Measurements from ENCODE around the gene CFAP57. TPM values are rescaled to one million over a fixed set of nuclear protein-coding genes. Genes with fewer than 3 reads are reported as not detected.

The CFAP57 gene
- total and polyA plus RNA-seq, 2 of the 8 experiments (the other 6 are each of a cell fraction or from before 2014, with no cell fraction given) = 0.20 to 0.80 TPM

- no peak overlapping the region for H3K27ac ChIP-seq (ENCODE audit: low read depth, low read length)
- no peak overlapping the region for H4K8ac ChIP-seq (ENCODE audit: extremely low read depth, insufficient read depth, low read length)
- CTCF ChIA-PET (ENCODE audit: partially characterized antibody) = interaction anchor here (0.6 to 9.8 kb wide), 4 partner anchors 126 to 181 kb away, joined by 3 to 131 read pairs (median 8); partner anchors contain the start of gene CDC20
- H3K18ac ChIP-seq (ENCODE audit: extremely low read depth, low read length) = no peak overlapping the region
- H2BK15ac ChIP-seq (ENCODE audit: low read length) = no peak overlapping the region
- no peak overlapping the region for H2BK120ac ChIP-seq (replicated peaks; ENCODE audit: low read depth, low read length)
- H2AFZ ChIP-seq (ENCODE audit: low read length) = no peak overlapping the region
- H4K20me1 ChIP-seq (replicated peaks in 1 of 2; ENCODE audit: control insufficient read depth in 1 of 2, insufficient read depth in 2 of 2, low read length in 2 of 2) = no peaks in the 10 kb centered on the region
- no peak overlapping the region for H3K4me2 ChIP-seq (ENCODE audit: insufficient read depth in 1 of 2, low read depth in 2 of 2, low read length in 2 of 2)
- H3K23me2 ChIP-seq (ENCODE audit: low read depth, low read length) = no peaks in the 10 kb centered on the region
- no peak overlapping the region for H4K91ac ChIP-seq (replicated peaks; ENCODE audit: insufficient read length, low read length)
- WGBS, 2 experiments (ENCODE audit: extremely low coverage in 1 of 2, insufficient coverage in 1 of 2, insufficient read length in 1 of 2, insufficient replicate concordance in 2 of 2, low coverage in 1 of 2, low lambda C conversion rate in 2 of 2, missing lambda C conversion rate in 1 of 2) = 94% methylated on average over 4 of the region's 4 CpGs; no CpG with 5 or more reads in 1 of the 2 experiments
- H3K4me1 ChIP-seq (replicated peaks in 1 of 4; ENCODE audit: control insufficient read depth in 3 of 4, insufficient read depth in 4 of 4, low read length in 3 of 4) = peaks cover 0 to 4% (median 3%) of the 10 kb centered on the region in 4 experiments; a peak in 2 of 7 replicates
- no peaks in the 10 kb centered on the region for H3K36me3 ChIP-seq (ENCODE audit: control insufficient read depth in 2 of 4, insufficient read depth in 4 of 4, low read length in 3 of 4)
- H3K4ac ChIP-seq (replicated peaks; ENCODE audit: insufficient read length, low read depth, low read length) = no peak overlapping the region
- no peak overlapping the region for H3K14ac ChIP-seq (ENCODE audit: insufficient read length)
- no peak overlapping the region for H2BK20ac ChIP-seq (ENCODE audit: low read length)
- FAIRE-seq = no peak
- H2BK5ac ChIP-seq (ENCODE audit: low read depth, low read length) = no peak overlapping the region
- H3K9ac ChIP-seq (replicated peaks in 1 of 4; ENCODE audit: extremely low read depth in 1 of 4, low read depth in 3 of 4, low read length in 3 of 4) = no peak overlapping the region; a peak in 1 of 7 replicates
- H3K9me3 ChIP-seq (ENCODE audit: insufficient read depth in 2 of 2, low read depth in 1 of 2, low read length in 1 of 2) = no peaks in the 10 kb centered on the region
- no peak overlapping the region for H3K23ac ChIP-seq (ENCODE audit: insufficient read length)
- no peak overlapping the region for H3K4me3 ChIP-seq (ENCODE audit: extremely low read depth in 1 of 4, insufficient read depth in 2 of 4, low read depth in 3 of 4, low read length in 4 of 4)
- H3K27me3 ChIP-seq (replicated peaks in 1 of 4; ENCODE audit: control insufficient read depth in 3 of 4, extremely low read depth in 1 of 4, insufficient read depth in 3 of 4, low read length in 3 of 4) = no peaks in the 10 kb centered on the region
- no peak overlapping the region for H3K56ac ChIP-seq (replicated peaks; ENCODE audit: insufficient read length, low read depth, low read length)
- no peaks in the 10 kb centered on the region; the same call in 1 of the 2 replicates for H3K79me1 ChIP-seq (ENCODE audit: low read depth, low read length)
- no peaks in the 10 kb centered on the region for H3K79me2 ChIP-seq (ENCODE audit: control insufficient read depth in 1 of 2, insufficient read depth in 2 of 2, low read length in 2 of 2)
- no peak overlapping the region for H2BK12ac ChIP-seq (ENCODE audit: low read depth, low read length)
- H4K5ac ChIP-seq (ENCODE audit: insufficient read length, low read depth, low read length) = no peak overlapping the region
- H2AK5ac ChIP-seq (ENCODE audit: low read depth, low read length) = no peak overlapping the region
- POLR2A ChIA-PET (ENCODE audit: partially characterized antibody) = interaction anchor here (0.6 kb wide), 1 partner anchor 86 kb away, joined by 3 read pairs; no protein-coding TSS in a partner anchor
- no peak for DNase-seq (ENCODE audit: low read depth in 1 of 2, low spot score in 2 of 2)
- TF ChIP-seq CBX5 (IDR thresholded peaks at IDR 0.05; ENCODE audit: low read depth, low read length) (no peak), HDAC2 (IDR thresholded peaks at IDR 0.05; ENCODE audit: borderline replicate concordance in 1 of 2, low read depth in 2 of 2, low read length in 2 of 2) (no peak), KDM1A (IDR thresholded peaks at IDR 0.05; ENCODE audit: borderline replicate concordance, low read length) (no peak), EP300 (IDR thresholded peaks at IDR 0.05; ENCODE audit: borderline replicate concordance in 1 of 2, low read depth in 2 of 2, low read length in 2 of 2) (no peak), CREB1 (IDR thresholded peaks at IDR 0.05) (no peak), GABPA (IDR thresholded peaks at IDR 0.05; ENCODE audit: borderline replicate concordance, insufficient read depth, low read length) (no peak), CHD2 (IDR thresholded peaks at IDR 0.05; ENCODE audit: low read length) (no peak), EZH2 (IDR thresholded peaks at IDR 0.05; ENCODE audit: low read depth, low read length, severe bottlenecking) (no peak), PHF8 (conservative IDR thresholded peaks at IDR 0.05; ENCODE audit: low read depth, low read length) (no peak), TAF7 (optimal IDR thresholded peaks at IDR 0.05; ENCODE audit: borderline replicate concordance, low read depth, low read length) (no peak), TEAD4 (IDR thresholded peaks at IDR 0.05; ENCODE audit: low read depth, low read length) (no peak), SP1 (IDR thresholded peaks at IDR 0.05; ENCODE audit: low read depth, low read length) (no peak), ASH2L (IDR thresholded peaks at IDR 0.05; ENCODE audit: low read length) (no peak), POLR2AphosphoS5 (IDR thresholded peaks at IDR 0.05; ENCODE audit: low read depth, low read length) (no peak), CHD1 (IDR thresholded peaks at IDR 0.05; ENCODE audit: low read depth, low read length) (no peak)
Measured at GRCh38 chr1:43232482-43232881, 60.4 kb downstream of the CFAP57 start.

Data from H1 (cell line).